Subcutaneous adipose tissue (tissue), 4 donors: Measurements from ENCODE around the gene CNTNAP2. TPM values are rescaled to one million over a fixed set of nuclear protein-coding genes. Genes with fewer than 3 reads are reported as not detected.

Experiments
- CTCF ChIP-seq: fragments of 450-650 bp; IDR thresholded peaks from one replicate; pipeline ENCODE4 v1.5.1; 2016; ENCODE audit warnings: low read depth, mild to moderate bottlenecking, control low read depth, antibody characterized with exemption, moderate library complexity
- total RNA-seq, 4 donors: library from RNA; depleted of rRNA; stranded (reverse); fragments of >200 nt; gene quantifications; one replicate each; pipeline ENCODE4 v1.1.0, GENCODE V29; 2016

Gene CNTNAP2
- total RNA-seq, 4 donors from 2014 or later: not detected

DNA sequence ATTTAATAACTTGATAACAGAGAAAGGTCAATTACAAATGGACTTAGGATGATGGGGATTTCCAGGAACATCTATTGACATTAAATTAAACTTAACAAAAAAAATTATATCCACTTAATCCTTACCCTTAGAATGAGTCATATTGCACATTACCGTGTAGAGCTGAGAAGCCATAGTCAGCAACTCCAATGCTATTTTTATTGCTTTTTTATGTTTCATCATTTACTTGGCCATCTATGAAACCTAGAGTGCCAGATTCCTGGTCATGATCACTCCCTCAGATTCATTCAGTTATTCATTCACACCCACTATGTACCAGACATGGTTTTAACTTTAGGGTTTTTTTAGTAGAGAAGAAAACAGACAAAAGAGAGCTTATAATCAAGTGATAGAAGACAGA is 1180.4 kb downstream of the CNTNAP2 start:
- TF ChIP-seq CTCF: no peak

DNA sequence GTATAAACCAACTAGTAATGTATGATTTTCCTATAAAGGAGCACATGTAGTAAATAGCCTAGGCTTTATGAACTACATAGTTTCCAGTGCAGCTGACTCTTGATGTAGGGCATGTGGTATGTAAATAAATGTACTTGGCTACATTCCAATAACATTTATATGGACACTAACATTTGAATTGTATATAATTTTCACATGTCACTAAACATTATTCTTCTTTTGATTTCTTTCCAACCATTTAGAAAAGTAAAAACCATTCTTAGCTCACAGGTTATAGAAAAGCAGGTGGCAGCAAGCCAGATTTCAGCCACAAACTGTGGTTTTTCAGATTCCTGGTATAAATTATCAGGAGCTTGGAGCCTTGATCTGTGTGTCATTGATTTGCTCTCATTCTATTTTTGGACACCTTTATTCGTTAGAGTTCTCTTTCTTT is 1182.0 kb downstream of the CNTNAP2 start:
- no peak for TF ChIP-seq CTCF

GRCh38 chr7:147300293-147300692 is 1183.7 kb downstream of the CNTNAP2 start:
- no peak for TF ChIP-seq CTCF

- no peak for TF ChIP-seq CTCF
These were observed 1187.8 kb downstream of the CNTNAP2 start for GRCh38 chr7:147304376-147304775.

GRCh38 chr7:147305827-147306226 is 1189.2 kb downstream of the CNTNAP2 start:
- no peak for TF ChIP-seq CTCF

DNA sequence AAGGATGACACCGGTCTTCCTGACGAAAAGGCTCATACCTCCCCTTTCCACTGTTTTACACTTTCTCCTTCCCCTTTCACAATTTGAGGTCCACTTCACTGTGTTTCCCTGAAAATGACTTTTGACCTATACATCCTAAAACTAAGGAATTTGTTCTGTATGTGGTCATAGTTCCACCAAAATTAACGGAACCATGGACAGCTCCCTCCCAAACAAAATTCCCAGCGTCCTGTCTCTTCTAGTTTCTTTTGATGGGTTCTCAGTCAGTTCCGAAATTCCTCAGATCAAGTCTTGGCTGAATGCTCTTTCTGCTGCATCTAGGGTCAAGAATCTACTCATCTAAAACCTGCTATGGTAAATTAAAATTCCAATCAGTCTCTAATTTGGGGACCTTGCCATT is 1191.9 kb downstream of the CNTNAP2 start:
- no peak for TF ChIP-seq CTCF

GRCh38 chr7:147311336-147311735 is 1194.7 kb downstream of the CNTNAP2 start:
- TF ChIP-seq CTCF: no peak

DNA sequence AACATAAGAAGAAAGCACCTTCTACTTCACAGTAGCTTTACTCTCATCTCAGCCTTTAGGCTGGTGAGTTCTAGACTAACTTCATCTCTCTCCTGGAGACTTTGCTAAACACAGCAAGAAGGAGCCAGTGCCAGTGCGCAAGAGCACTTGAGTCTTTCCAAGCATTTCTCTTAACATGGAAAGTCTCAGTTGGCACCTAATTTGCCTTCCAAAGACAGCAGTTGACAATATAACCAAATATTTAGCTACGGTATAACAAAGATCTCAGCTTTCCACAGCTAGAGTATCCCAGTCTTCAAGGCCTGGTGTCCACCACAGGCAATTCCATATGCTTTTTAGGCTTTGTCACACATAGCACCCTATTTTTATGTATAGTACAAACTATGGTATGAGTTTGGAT is 1204.9 kb downstream of the CNTNAP2 start:
- TF ChIP-seq CTCF: no peak
